CD14-positive monocyte (primary cell): ENCODE data around the gene EGR1. TPM values are rescaled to one million over a fixed set of nuclear protein-coding genes. Genes with fewer than 3 reads are reported as not detected.

Experiments
- DNase-seq, 3 donors: peaks; one replicate each; pipeline ENCODE4 v3.0.0-alpha.2; 2011 to 2022
- H2AFZ ChIP-seq: 2 replicates; pipeline ENCODE4 v1.6.0; 2012; ENCODE audit warnings: mild to moderate bottlenecking, low read depth, low read length, inconsistent platforms; ENCODE audit not compliant: insufficient read depth, poor library complexity, severe bottlenecking
- H3K27ac ChIP-seq, 2 donors: 1 replicate in 1 of 2; 2 replicates in 1 of 2; pipeline ENCODE4 v1.5.1; 2012 to 2013; ENCODE audit warnings: low read length in 2 of 2, control low read depth in 1 of 2, inconsistent platforms in 1 of 2, low read depth in 1 of 2, mild to moderate bottlenecking in 1 of 2
- H3K27me3 ChIP-seq, 2 donors: one replicate each; pipeline versions ENCODE4 v1.6.0 to v1.6.1; 2011 to 2013; ENCODE audit warnings: low read length in 2 of 2; ENCODE audit not compliant: control insufficient read depth in 2 of 2, insufficient read depth in 2 of 2
- H3K36me3 ChIP-seq, 2 donors: replicated peaks in 1 of 2; 1 replicate in 1 of 2; 2 replicates in 1 of 2; pipeline versions ENCODE4 v1.5.1 to v1.6.1; 2012 to 2013; ENCODE audit warnings: low read length in 2 of 2, control low read depth in 1 of 2, inconsistent platforms in 1 of 2, mild to moderate bottlenecking in 1 of 2; ENCODE audit not compliant: insufficient read depth in 2 of 2, control insufficient read depth in 1 of 2
- H3K4me1 ChIP-seq, 2 donors: 1 replicate in 1 of 2; 2 replicates in 1 of 2; pipeline versions ENCODE4 v1.5.1 to v1.6.1; 2012 to 2013; ENCODE audit warnings: low read length in 2 of 2, control low read depth in 1 of 2, inconsistent platforms in 1 of 2, mild to moderate bottlenecking in 1 of 2, moderate library complexity in 1 of 2; ENCODE audit not compliant: insufficient read depth in 2 of 2, control insufficient read depth in 1 of 2
- H3K4me2 ChIP-seq: replicated peaks from 2 replicates; pipeline ENCODE3; 2012; ENCODE audit warnings: low read length, moderate library complexity, mild to moderate bottlenecking; ENCODE audit not compliant: poor library complexity, severe bottlenecking; ENCODE audit errors: extremely low read depth
- H3K4me3 ChIP-seq, 3 experiments: fragments of 200-600 bp in 1 of 3; sonication (generic) in 1 of 3; replicated peaks in 1 of 3; 1 replicate in 2 of 3; 2 replicates in 1 of 3; pipeline ENCODE4 v1.5.1; 2011 to 2013; ENCODE audit warnings: low read length in 3 of 3, mild to moderate bottlenecking in 3 of 3, control low read depth in 2 of 3, low read depth in 2 of 3, inconsistent platforms in 1 of 3, moderate library complexity in 1 of 3
- H3K79me2 ChIP-seq: 2 replicates; pipeline ENCODE4 v1.6.0; 2012; ENCODE audit warnings: mild to moderate bottlenecking, control low read depth, inconsistent platforms, low read length, moderate library complexity; ENCODE audit not compliant: insufficient read depth
- H3K9ac ChIP-seq: 2 replicates; pipeline ENCODE4 v1.6.0; 2017; ENCODE audit warnings: low read length, mild to moderate bottlenecking; ENCODE audit not compliant: insufficient read depth, poor library complexity, severe bottlenecking
- H3K9me3 ChIP-seq, 2 donors: replicated peaks in 1 of 2; 1 replicate in 1 of 2; 2 replicates in 1 of 2; pipeline versions ENCODE4 v1.5.1 to v1.6.1; 2012 to 2013; ENCODE audit warnings: low read length in 2 of 2, control low read depth in 1 of 2; ENCODE audit not compliant: control insufficient read depth in 1 of 2, insufficient read depth in 1 of 2
- H4K20me1 ChIP-seq: 2 replicates; pipeline ENCODE4 v1.6.0; 2012; ENCODE audit warnings: mild to moderate bottlenecking, low read length, control low read depth, moderate library complexity; ENCODE audit not compliant: insufficient read depth
- H3K27ac Mint-ChIP-seq, 7 donors: one replicate each; pipeline ENCODE4 v1.8.0; 2020; ENCODE audit warnings: mild to moderate bottlenecking in 7 of 7, mixed read lengths in 7 of 7, moderate library complexity in 6 of 7, inconsistent platforms in 2 of 7
- H3K27me3 Mint-ChIP-seq, 3 donors: one replicate each; pipeline ENCODE4 v1.8.0; 2021 to 2022; ENCODE audit warnings: low read depth in 3 of 3, mild to moderate bottlenecking in 3 of 3, mixed read lengths in 3 of 3, moderate library complexity in 3 of 3, inconsistent platforms in 1 of 3
- H3K36me3 Mint-ChIP-seq, 2 donors: one replicate each; pipeline ENCODE4 v1.8.0; 2020; ENCODE audit warnings: mixed read lengths in 2 of 2, inconsistent platforms in 1 of 2, mild to moderate bottlenecking in 1 of 2
- H3K4me1 Mint-ChIP-seq: one replicate; pipeline ENCODE4 v1.8.0; 2020; ENCODE audit warnings: mild to moderate bottlenecking, mixed read lengths
- H3K4me3 Mint-ChIP-seq, 2 donors: one replicate each; pipeline ENCODE4 v1.8.0; 2020; ENCODE audit warnings: mild to moderate bottlenecking in 2 of 2, mixed read lengths in 2 of 2, moderate library complexity in 1 of 2
- H3K9me3 Mint-ChIP-seq, 7 donors: one replicate each; pipeline ENCODE4 v1.8.0; 2020 to 2022; ENCODE audit warnings: mixed read lengths in 7 of 7, mild to moderate bottlenecking in 6 of 7, moderate library complexity in 6 of 7, inconsistent platforms in 2 of 7
- WGBS: methylation state at CpG from one replicate; pipeline ENCODE4 v1.1.5; 2013; ENCODE audit warnings: missing lambda C conversion rate; ENCODE audit not compliant: insufficient coverage; 5-methylcytosine and 5-hydroxymethylcytosine counted together
- intact Hi-C, 2 donors: fragments of 100-400 bp; cut with micrococcal nuclease; formaldehyde crosslinking; loops; one replicate each; pipeline versions ENCODE4 v1.15.0 to v1.15.1; 2023
- polyA plus RNA-seq, 3 donors: library from polyadenylated mRNA; depleted of rRNA in 1 of 3; unstranded in 2 of 3; stranded (reverse) in 1 of 3; fragments of 300-500 nt in 2 of 3; fragments of >200 nt in 1 of 3; fragmentation: Illumina TruSeq in 2 of 3; gene quantifications; 1 replicate in 2 of 3; 2 replicates in 1 of 3; pipeline ENCODE4 v1.2.3, GENCODE V29; 2012 to 2021
- TF ChIP-seq, protein P1 (sequence below): fragments of 200-600 bp; IDR thresholded peaks from one replicate; pipeline ENCODE4 v1.8.0; 2022; ENCODE audit warnings: antibody characterized with exemption, mild to moderate bottlenecking

Gene EGR1
- polyA plus RNA-seq, 3 donors = 8.4 to 105 (median 16.9) TPM

DNA sequence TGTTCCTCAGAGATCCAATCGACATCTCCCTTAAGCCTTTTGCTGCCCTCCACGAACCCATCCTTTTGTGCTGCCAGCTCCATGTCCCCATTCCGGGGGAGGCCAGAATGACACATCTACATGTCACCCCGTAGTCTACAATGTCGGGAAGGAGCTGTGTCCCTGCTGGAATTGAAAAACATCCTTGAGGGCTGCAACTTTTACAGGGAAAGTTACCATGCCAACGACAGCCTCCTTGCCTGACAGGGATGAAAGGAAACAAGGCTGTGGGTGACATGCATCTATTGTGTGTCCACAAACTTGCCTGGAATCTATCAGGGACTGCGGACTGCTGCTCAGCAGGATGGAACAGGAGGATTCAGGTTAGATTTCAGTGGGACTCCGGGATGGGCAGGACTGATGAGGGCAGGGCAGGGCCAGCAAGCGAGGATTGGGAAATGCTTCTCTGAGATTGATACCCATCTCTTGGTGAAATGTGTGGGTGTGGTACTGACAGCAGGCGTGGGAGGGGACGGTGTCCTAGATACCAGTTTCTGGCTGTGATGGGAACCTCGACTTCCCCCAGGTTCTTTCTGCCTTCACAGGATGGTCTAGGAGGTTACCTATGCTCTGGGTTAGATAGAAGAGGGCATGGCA, 25.5 kb downstream of the EGR1 start:
- H3K9ac ChIP-seq = no peak overlapping the region
- Mint-ChIP-seq H3K4me1 (peaks cover 29% of the 10 kb centered on the region), H3K4me3 (peak overlapping the region in 1 of 2 donors; percentile 76), H3K9me3 (peaks cover 0 to 8% (median 3%) of the 10 kb centered on the region in 7 donors), H3K27me3 (peaks cover 36 to 45% (median 42%) of the 10 kb centered on the region in 3 donors), H3K36me3 (peaks cover 0 to 3% of the 10 kb centered on the region in 2 donors), H3K27ac (peak overlapping the region in 2 of 7 donors; percentile 1 to 37)
- H3K4me3 ChIP-seq = no peak overlapping the region
- no peaks in the 10 kb centered on the region for H3K79me2 ChIP-seq
- no peaks in the 10 kb centered on the region for H4K20me1 ChIP-seq
- no peak overlapping the region for H3K27ac ChIP-seq
- H2AFZ ChIP-seq = no peak overlapping the region
- DNase-seq = no peak
- H3K4me2 ChIP-seq = no peak overlapping the region
- H3K9me3 ChIP-seq = no peaks in the 10 kb centered on the region
- 84% methylated on average over 12 of the region's 12 CpGs for WGBS
- intact Hi-C loops = no loop called here
- H3K27me3 ChIP-seq = peaks cover 20 to 41% of the 10 kb centered on the region in 2 donors
- H3K36me3 ChIP-seq = no peaks in the 10 kb centered on the region
- H3K4me1 ChIP-seq = peaks cover 21 to 30% of the 10 kb centered on the region in 2 donors
- TF ChIP-seq, protein P1, sequence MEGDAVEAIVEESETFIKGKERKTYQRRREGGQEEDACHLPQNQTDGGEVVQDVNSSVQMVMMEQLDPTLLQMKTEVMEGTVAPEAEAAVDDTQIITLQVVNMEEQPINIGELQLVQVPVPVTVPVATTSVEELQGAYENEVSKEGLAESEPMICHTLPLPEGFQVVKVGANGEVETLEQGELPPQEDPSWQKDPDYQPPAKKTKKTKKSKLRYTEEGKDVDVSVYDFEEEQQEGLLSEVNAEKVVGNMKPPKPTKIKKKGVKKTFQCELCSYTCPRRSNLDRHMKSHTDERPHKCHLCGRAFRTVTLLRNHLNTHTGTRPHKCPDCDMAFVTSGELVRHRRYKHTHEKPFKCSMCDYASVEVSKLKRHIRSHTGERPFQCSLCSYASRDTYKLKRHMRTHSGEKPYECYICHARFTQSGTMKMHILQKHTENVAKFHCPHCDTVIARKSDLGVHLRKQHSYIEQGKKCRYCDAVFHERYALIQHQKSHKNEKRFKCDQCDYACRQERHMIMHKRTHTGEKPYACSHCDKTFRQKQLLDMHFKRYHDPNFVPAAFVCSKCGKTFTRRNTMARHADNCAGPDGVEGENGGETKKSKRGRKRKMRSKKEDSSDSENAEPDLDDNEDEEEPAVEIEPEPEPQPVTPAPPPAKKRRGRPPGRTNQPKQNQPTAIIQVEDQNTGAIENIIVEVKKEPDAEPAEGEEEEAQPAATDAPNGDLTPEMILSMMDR = no peak

DNA sequence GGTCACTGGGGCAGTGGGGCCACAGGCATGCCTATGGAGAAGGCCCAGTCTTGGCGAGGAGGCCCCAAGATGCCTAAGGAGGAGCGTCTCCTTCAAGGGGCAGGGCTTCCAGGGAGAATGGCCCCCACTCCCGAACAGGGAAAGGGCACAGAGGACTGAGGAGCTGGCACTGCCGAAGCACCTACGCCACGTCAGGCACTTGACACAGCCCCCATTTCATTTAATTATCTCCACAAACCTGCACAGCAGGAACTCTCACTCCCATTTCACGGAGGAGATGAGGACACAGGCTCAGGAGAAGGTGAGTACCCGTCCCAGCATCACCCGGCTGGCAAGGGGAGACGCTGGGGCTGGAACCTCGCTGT, 26.0 kb downstream of the EGR1 start:
- Mint-ChIP-seq H3K4me1 (peaks cover 27% of the 10 kb centered on the region), H3K36me3 (peaks cover 0 to 3% of the 10 kb centered on the region in 2 donors), H3K4me3 (peak overlapping the region; percentile 39 to 76), H3K9me3 (peaks cover 0 to 6% (median 3%) of the 10 kb centered on the region in 7 donors), H3K27ac (no peak overlapping the region), H3K27me3 (peaks cover 36 to 45% (median 44%) of the 10 kb centered on the region in 3 donors)
- H3K4me3 ChIP-seq = peak overlapping the region in 2 of 3 experiments; percentile 42 to 78
- TF ChIP-seq, protein P1 = no peak
- no peak for DNase-seq
- H3K4me2 ChIP-seq = peak overlapping the region; percentile 93
- no peak overlapping the region for H3K9ac ChIP-seq
- peaks cover 20 to 41% of the 10 kb centered on the region in 2 donors for H3K27me3 ChIP-seq
- no peaks in the 10 kb centered on the region for H3K79me2 ChIP-seq
- intact Hi-C loops = no loop called here
- peak overlapping the region; percentile 93 for H2AFZ ChIP-seq
- no peaks in the 10 kb centered on the region for H4K20me1 ChIP-seq
- 70% methylated on average over 11 of the region's 11 CpGs for WGBS
- no peaks in the 10 kb centered on the region for H3K36me3 ChIP-seq
- no peak overlapping the region for H3K27ac ChIP-seq
- peaks cover 21 to 30% of the 10 kb centered on the region in 2 donors for H3K4me1 ChIP-seq
- H3K9me3 ChIP-seq = no peaks in the 10 kb centered on the region
